ENCODE measurements around the gene COL16A1.

Gene COL16A1

GRCh38 chr1:31665234-31665878 is 38.5 kb downstream of the COL16A1 start:
- no peak for DNase-seq (ENCODE audit: low read depth)

- no peak for DNase-seq (ENCODE audit: low read depth)
These were observed 39.3 kb downstream of the COL16A1 start for GRCh38 chr1:31664528-31664927.

GRCh38 chr1:31663622-31664452 is 40.0 kb downstream of the COL16A1 start:
- peak; percentile 35 for DNase-seq (ENCODE audit: low read depth)

DNA sequence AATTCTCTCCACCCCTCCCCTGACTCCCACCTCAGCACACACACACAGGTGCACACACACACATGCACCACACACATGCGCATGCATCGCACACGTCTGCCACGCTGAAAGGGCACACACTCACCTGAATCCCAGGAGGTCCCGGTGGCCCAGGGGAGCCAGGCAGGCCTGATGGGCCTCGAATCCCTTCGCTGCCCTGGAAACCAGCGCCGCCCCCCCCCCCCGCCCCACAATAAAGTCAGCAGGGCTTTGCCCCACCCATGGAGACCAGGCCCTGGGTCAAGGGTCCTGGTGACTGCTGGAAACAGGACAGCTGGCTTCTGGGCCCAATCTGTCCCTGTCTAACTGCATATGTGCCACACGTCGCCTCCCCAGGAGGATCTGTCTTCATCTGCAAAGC is 41.4 kb downstream of the COL16A1 start:
- no peak for DNase-seq (ENCODE audit: low read depth)

- DNase-seq (ENCODE audit: low read depth), result no peak
These were observed 42.0 kb downstream of the COL16A1 start for GRCh38 chr1:31661856-31662255.

GRCh38 chr1:31660871-31661455 is 42.9 kb downstream of the COL16A1 start:
- DNase-seq (ENCODE audit: low read depth), result no peak

DNA sequence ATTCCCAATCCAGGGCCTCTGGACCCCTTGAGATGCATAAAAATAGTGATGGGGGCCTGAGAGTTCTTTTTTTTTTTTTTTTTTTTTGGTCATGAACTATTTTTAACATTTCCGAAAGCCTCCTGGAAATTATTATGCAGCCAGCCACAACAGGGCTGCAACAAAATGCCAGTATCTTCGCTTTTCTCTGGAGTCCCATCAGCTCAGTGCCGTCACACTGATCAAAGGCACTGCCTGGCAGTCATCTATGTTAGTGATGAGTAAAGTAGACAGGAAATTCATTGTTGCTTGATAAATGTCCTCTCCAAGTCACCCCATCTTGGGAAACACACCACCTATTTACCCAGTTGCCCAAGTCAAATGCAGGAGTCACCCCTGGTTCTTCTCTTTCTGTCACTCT is 43.9 kb downstream of the COL16A1 start:
- no peak for DNase-seq (ENCODE audit: low read depth)

DNA sequence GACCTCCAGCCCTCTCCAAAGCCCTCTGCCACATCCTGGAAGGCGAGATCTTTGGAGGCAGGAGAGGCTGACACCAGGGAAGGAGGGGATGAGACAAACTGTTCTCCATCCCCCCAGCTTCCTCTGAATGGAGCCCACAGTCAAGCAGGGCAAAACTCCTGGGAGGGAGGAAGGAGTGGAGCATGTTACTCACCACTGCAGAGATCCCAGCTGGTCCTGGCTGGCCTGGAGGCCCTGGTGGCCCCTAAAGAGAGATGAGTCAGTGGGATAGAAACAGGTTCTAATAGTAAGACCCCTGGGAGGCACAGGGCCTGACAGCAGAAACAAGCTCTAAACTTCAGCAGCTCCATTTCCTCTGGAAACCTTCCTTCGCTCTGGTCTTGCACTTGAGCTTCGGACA is 45.1 kb downstream of the COL16A1 start:
- no peak for DNase-seq (ENCODE audit: low read depth)

DNA sequence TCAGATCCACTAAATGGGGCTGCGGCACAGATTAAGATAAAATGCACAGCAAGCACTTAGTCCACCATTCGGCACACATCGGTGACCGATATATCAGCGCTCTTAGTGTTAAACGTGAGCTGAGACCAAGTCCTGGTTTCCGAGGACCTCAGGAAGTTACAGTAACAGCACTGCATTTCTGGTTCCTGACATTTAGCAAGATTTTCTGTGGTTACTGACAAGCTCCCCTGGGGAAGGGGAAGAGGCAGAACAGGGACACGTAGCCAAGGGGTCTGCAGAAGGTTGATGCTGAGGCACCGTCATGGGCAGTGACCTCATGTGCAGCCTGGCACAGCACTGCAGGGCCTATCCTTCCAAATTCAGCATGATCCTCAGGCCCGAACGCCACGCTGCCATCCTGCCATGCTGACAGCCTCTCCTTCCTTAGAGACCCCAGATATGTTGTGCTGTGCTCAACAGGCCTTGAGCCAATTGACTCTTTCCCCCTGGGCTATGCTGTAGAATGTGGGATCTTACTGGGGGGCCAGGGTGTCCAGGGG is 45.8 kb downstream of the COL16A1 start:
- no peak for DNase-seq (ENCODE audit: low read depth)

GRCh38 chr1:31657020-31657804 is 46.6 kb downstream of the COL16A1 start:
- DNase-seq (ENCODE audit: low read depth), result no peak

- no peak for DNase-seq (ENCODE audit: low read depth)
These were observed 48.1 kb downstream of the COL16A1 start for GRCh38 chr1:31655756-31656155.

- no peak for DNase-seq (ENCODE audit: low read depth)
These were observed 48.7 kb downstream of the COL16A1 start for GRCh38 chr1:31655104-31655503.

- DNase-seq (ENCODE audit: low read depth), result no peak
These were observed 49.4 kb downstream of the COL16A1 start for GRCh38 chr1:31654474-31654776.

DNA sequence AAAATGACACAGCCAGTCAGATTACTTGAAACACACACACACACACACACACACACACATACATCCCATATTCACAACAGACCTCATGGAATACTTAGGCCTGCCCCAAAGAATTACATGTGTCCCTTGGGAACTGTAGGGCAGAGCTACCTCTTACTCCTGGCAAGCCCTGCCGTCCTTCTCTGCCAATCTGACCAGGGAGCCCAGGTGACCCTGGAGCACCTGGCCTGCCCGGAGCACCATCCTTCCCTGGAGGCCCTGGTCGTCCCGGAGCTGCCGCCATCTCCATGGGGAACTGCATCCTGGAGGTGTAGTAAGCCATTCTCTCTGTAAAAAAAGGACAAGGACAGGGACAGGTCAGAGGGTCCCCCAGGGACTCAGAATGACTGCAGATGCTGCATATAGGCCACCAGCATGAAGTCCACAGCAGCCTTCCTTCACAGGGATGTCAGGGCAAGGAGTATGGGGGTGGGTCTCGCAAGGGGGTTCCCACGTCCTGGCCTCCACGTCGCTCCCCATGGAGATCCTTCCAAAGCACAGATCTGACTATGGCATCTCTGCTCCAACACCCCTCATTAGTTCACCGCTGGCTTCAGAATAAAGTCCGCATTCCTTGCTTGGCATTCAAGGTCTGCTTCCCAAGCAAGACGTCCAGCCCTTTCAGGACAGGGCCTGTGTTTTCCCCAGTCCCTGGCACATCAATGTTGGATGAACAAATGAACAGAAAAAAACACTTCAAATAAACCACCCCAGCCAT is 49.9 kb downstream of the COL16A1 start:
- DNase-seq (ENCODE audit: low read depth), result no peak

- no peak for DNase-seq (ENCODE audit: low read depth)
These were observed 50.8 kb downstream of the COL16A1 start for GRCh38 chr1:31652891-31653499.

GRCh38 chr1:31651766-31652165 is 52.1 kb downstream of the COL16A1 start:
- no peak for DNase-seq (ENCODE audit: low read depth)

DNA sequence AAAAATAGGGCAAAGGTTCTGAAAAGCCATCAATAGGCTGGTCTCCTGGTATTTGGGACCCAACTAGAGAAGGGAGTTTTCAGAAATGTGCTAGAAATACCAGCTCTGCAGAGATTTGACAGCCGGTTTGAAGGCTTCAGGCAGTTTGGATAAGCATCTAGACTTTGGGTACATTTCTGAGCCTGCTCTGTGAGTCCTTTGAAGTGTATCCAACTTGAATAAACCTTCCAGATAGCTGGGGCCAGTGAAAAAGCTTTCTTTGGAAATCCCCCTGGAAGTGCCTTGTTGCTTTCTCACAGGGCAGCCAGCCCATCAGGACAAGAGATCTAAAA is 52.8 kb downstream of the COL16A1 start:
- DNase-seq (ENCODE audit: low read depth), result no peak

GRCh38 chr1:31650161-31651088 is 53.4 kb downstream of the COL16A1 start:
- no peak for DNase-seq (ENCODE audit: low read depth)

- DNase-seq (ENCODE audit: low read depth), result no peak
These were observed 55.0 kb downstream of the COL16A1 start for GRCh38 chr1:31648641-31649357.

DNA sequence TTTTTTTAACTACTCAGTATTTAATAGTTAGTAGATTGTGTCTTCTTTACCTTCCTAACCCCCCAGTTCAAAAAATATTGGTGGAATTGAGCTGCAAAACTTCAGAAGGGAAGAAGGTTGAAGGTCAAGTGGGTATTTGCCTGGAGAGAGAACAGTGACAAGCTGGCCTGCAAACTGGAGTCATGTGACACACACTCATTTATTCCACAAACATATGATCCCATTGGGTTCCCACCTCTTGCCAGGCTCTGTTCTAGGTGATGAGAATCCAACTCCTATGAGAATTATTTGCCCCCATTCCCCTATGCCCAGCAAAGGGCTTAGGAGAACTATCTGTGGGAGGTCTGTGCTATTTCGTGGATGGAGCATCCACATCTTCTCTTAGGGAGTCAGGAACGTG is 55.6 kb downstream of the COL16A1 start:
- DNase-seq (ENCODE audit: low read depth), result no peak

Measured in stimulated activated CD8-positive, alpha-beta memory T cell treated with anti-CD3 and anti-CD28 coated beads, Interleukin-12 subunit alpha, Interleukin-12 subunit beta, amount 100 ng/mL, for 1 hour (primary cell).